Left ventricle myocardium inferior (tissue), 1 donor: Measurements from ENCODE around the gene KLHL20. TPM values are rescaled to one million over a fixed set of nuclear protein-coding genes. Genes with fewer than 3 reads are reported as not detected.
"Not testable (repeated sequence)": the region's sequence is repeated elsewhere in the genome, so short reads cannot be mapped to it uniquely, and the experiment has no call there.

ENCODE experiments used
- DNase-seq: peaks from one replicate; pipeline ENCODE4 v3.0.0-alpha.2; 2020
- H3K27ac ChIP-seq: fragments of 200-600 bp; replicated peaks from 2 replicates; pipeline ENCODE4 v1.8.0; 2021
- H3K27me3 ChIP-seq: fragments of 200-600 bp; 2 replicates; pipeline ENCODE4 v1.8.0; 2021; ENCODE audit warnings: low read depth
- H3K36me3 ChIP-seq: fragments of 200-600 bp; 2 replicates; pipeline ENCODE4 v1.8.0; 2021
- H3K4me1 ChIP-seq: fragments of 200-600 bp; 2 replicates; pipeline ENCODE4 v1.8.0; 2021
- H3K4me3 ChIP-seq: fragments of 200-600 bp; 2 replicates; pipeline ENCODE4 v1.8.0; 2021; ENCODE audit warnings: mild to moderate bottlenecking, moderate library complexity
- H3K9me3 ChIP-seq: fragments of 200-600 bp; replicated peaks from 2 replicates; pipeline ENCODE4 v1.8.0; 2021
- CTCF ChIP-seq: fragments of 200-600 bp; IDR thresholded peaks from 2 replicates; pipeline ENCODE4 v1.8.0; 2021; ENCODE audit warnings: antibody characterized with exemption, mild to moderate bottlenecking, borderline replicate concordance
- intact Hi-C: fragments of 100-400 bp; cut with micrococcal nuclease; formaldehyde crosslinking; loops from one replicate; pipeline ENCODE4 v1.11.0; 2022
- long read RNA-seq: library from polyadenylated mRNA; unstranded; transcript quantifications from one replicate; pipeline ENCODE4 v2.0.0, GENCODE V29; 2021
- total RNA-seq: library from RNA; stranded (reverse); fragmentation: NEBNext Ultra II Directional; extraction: Animal tissue kit (Norgen Biotek cat#: 25700); gene quantifications from one replicate; pipeline ENCODE4 v1.2.1, GENCODE V29; 2021
- donor health status: DM: no; HTN: yes; CAD: no; lungs with severe emphysema.

KLHL20 gene
- 16.2 TPM for total RNA-seq
- long read RNA-seq, transcript KLHL20-201 (12 exons, 3,421 nt), result major isoform, 10 of 21 reads
- long read RNA-seq, partial matches to known transcripts, result 4 of 21 reads
- long read RNA-seq, other reads (novel, unspliced or antisense), result 7 of 21 reads

- intact Hi-C loops, result loop anchor here (10.0 kb wide), 1 partner anchor 290 kb away; no protein-coding TSS in a partner anchor
- Histone ChIP-seq H3K36me3 (peaks cover 7% of the 10 kb centered on the region), H3K9me3 (no peaks in the 10 kb centered on the region), H3K4me1 (peaks cover 36% of the 10 kb centered on the region), H3K27me3 (peaks cover 9% of the 10 kb centered on the region), H3K4me3 (peak within 1 kb of the TSS; percentile 93), H3K27ac (peak within 1 kb of the TSS; percentile 96)
- peak; percentile 15 for TF ChIP-seq CTCF
- peak; percentile 69 for DNase-seq
Observed at GRCh38 chr1:173714759-173715537, at the start of gene KLHL20. Gene KLHL20 (plus strand): TSS chr1:173714981. CDS start chr1:173716044, 1,063 bp downstream.

GRCh38 chr1:173666646-173667045 is 48.1 kb upstream of the KLHL20 start:
- TF ChIP-seq CTCF, result no peak
- peaks cover 33% of the 10 kb centered on the region for H3K27me3 ChIP-seq
- no peak overlapping the region for H3K27ac ChIP-seq
- DNase-seq, result no peak
- no peaks in the 10 kb centered on the region for H3K36me3 ChIP-seq
- H3K4me1 ChIP-seq, result peaks cover 13% of the 10 kb centered on the region
- intact Hi-C loops, result no loop called here
- H3K4me3 ChIP-seq, result no peak overlapping the region
- H3K9me3 ChIP-seq, result no peaks in the 10 kb centered on the region

GRCh38 chr1:173669491-173669941 is 45.3 kb upstream of the KLHL20 start, which contains the start of gene ANKRD45:
Gene ANKRD45 (minus strand): TSS chr1:173669851. CDS start chr1:173659418, 10,433 bp downstream.
- H3K4me1 ChIP-seq, result peaks cover 13% of the 10 kb centered on the region
- peak; percentile 22 for DNase-seq
- H3K36me3 ChIP-seq, result no peaks in the 10 kb centered on the region
- intact Hi-C loops, result no loop called here
- H3K9me3 ChIP-seq, result no peaks in the 10 kb centered on the region
- H3K4me3 ChIP-seq, result peak within 1 kb of the TSS; percentile 64
- TF ChIP-seq CTCF, result no peak
- H3K27ac ChIP-seq, result no peak within 1 kb of the TSS
- H3K27me3 ChIP-seq, result peaks cover 36% of the 10 kb centered on the region

- H3K4me1 ChIP-seq, DNase-seq, H3K27ac ChIP-seq, H3K4me3 ChIP-seq, intact Hi-C loops, H3K36me3 ChIP-seq: not testable (repeated sequence)
- peaks cover 24% of the 10 kb centered on the region for H3K27me3 ChIP-seq
- peaks cover 14% of the 10 kb centered on the region for H3K9me3 ChIP-seq
Observed at GRCh38 chr1:173674496-173674895, 40.3 kb upstream of the KLHL20 start.

GRCh38 chr1:173680152-173680551 is 34.6 kb upstream of the KLHL20 start:
- H3K4me1 ChIP-seq, H3K27me3 ChIP-seq, DNase-seq, H3K36me3 ChIP-seq, H3K4me3 ChIP-seq, H3K27ac ChIP-seq, intact Hi-C loops: not testable (repeated sequence)
- H3K9me3 ChIP-seq, result peaks cover 24% of the 10 kb centered on the region

- peaks cover 24% of the 10 kb centered on the region for H3K9me3 ChIP-seq
- intact Hi-C loops, result no loop called here
- H3K4me3 ChIP-seq, result no peak overlapping the region
- TF ChIP-seq CTCF, result no peak
- no peaks in the 10 kb centered on the region for H3K36me3 ChIP-seq
- H3K27me3 ChIP-seq, result no peaks in the 10 kb centered on the region
- no peak for DNase-seq
- no peaks in the 10 kb centered on the region for H3K4me1 ChIP-seq
- H3K27ac ChIP-seq, result no peak overlapping the region
Observed at GRCh38 chr1:173682184-173682583, 32.6 kb upstream of the KLHL20 start.

GRCh38 chr1:173683838-173684237 is 30.9 kb upstream of the KLHL20 start:
- H3K4me3 ChIP-seq, H3K36me3 ChIP-seq, intact Hi-C loops, DNase-seq, H3K27ac ChIP-seq, H3K27me3 ChIP-seq, H3K4me1 ChIP-seq: not testable (repeated sequence)
- H3K9me3 ChIP-seq, result peaks cover 17% of the 10 kb centered on the region

- H3K27me3 ChIP-seq, result peaks cover 11% of the 10 kb centered on the region
- DNase-seq, intact Hi-C loops, H3K36me3 ChIP-seq, H3K4me1 ChIP-seq, H3K9me3 ChIP-seq, H3K27ac ChIP-seq, H3K4me3 ChIP-seq: not testable (repeated sequence)
Observed at GRCh38 chr1:173685121-173685520, 29.7 kb upstream of the KLHL20 start.
